OCI-LY3 (cell line): ENCODE data around the gene MACROD2.

ENCODE experiments used
- H2AFZ ChIP-seq: fragments of 200-600, 300-600 bp; shearing (Covaris generic); 2 replicates; pipeline ENCODE4 v1.6.0; 2014; ENCODE audit warnings: antibody characterized with exemption, low read depth, low read length
- H3K27ac ChIP-seq: fragments of 200-600, 300-600 bp; sonication (generic); 2 replicates; pipeline ENCODE4 v1.5.1; 2014; ENCODE audit warnings: mild to moderate bottlenecking, low read length, moderate library complexity, mixed read lengths
- H3K27me3 ChIP-seq: fragments of 200-600, 300-600 bp; sonication (generic); 2 replicates; pipeline ENCODE4 v1.6.1; 2014; ENCODE audit warnings: low read depth, low read length, mixed read lengths
- H3K36me3 ChIP-seq: fragments of 200-600, 300-600 bp; sonication (generic); replicated peaks from 2 replicates; pipeline ENCODE3; 2014; ENCODE audit warnings: low read depth, low read length, mixed read lengths
- H3K4me1 ChIP-seq: fragments of 300-600, 200-600 bp; sonication (generic); 2 replicates; pipeline ENCODE4 v1.6.1; 2014; ENCODE audit warnings: low read length, mixed read lengths
- H3K4me2 ChIP-seq: fragments of 200-600, 300-600 bp; sonication (generic); 2 replicates; pipeline ENCODE4 v1.6.1; 2014; ENCODE audit warnings: low read length, mixed read lengths
- H3K4me3 ChIP-seq: fragments of 300-600, 200-600 bp; sonication (generic); 2 replicates; pipeline ENCODE4 v1.5.1; 2014; ENCODE audit warnings: antibody characterized with exemption, mild to moderate bottlenecking, low read length, moderate library complexity
- H3K79me2 ChIP-seq: fragments of 300-600, 200-600 bp; shearing (Covaris generic); 2 replicates; pipeline ENCODE4 v1.6.1; 2014; ENCODE audit warnings: mild to moderate bottlenecking, low read length, mixed read lengths
- H3K9ac ChIP-seq: fragments of 300-600, 200-600 bp; shearing (Covaris generic); 2 replicates; pipeline ENCODE4 v1.6.0; 2014; ENCODE audit warnings: mild to moderate bottlenecking, low read length, moderate library complexity
- H3K9me3 ChIP-seq: fragments of 200-600, 300-600 bp; shearing (Covaris generic); 2 replicates; pipeline ENCODE4 v1.6.1; 2014; ENCODE audit warnings: low read length, mixed read lengths; ENCODE audit not compliant: insufficient read depth
- H4K20me1 ChIP-seq: fragments of 200-600, 300-600 bp; sonication (generic); 2 replicates; pipeline ENCODE4 v1.6.1; 2016; ENCODE audit warnings: low read length, mixed read lengths; ENCODE audit not compliant: insufficient read depth
- CTCF ChIP-seq: fragments of 200-600, 300-600 bp; sonication (generic); IDR thresholded peaks from 2 replicates; pipeline ENCODE4 v1.5.1; 2014; ENCODE audit warnings: antibody characterized with exemption, low read length, low read depth
- EZH2phosphoT487 ChIP-seq: fragments of 200-600 bp; shearing (Covaris generic); IDR thresholded peaks from 2 replicates; pipeline ENCODE4 v1.6.1; 2018; ENCODE audit warnings: antibody characterized with exemption, mixed run types, low read depth

The MACROD2 gene

GRCh38 chr20:15030826-15031225 lies 1035.5 kb downstream of the MACROD2 start:
- no peak overlapping the region for H3K4me3 ChIP-seq
- no peaks in the 10 kb centered on the region for H3K4me1 ChIP-seq
- H3K79me2 ChIP-seq = no peaks in the 10 kb centered on the region
- no peaks in the 10 kb centered on the region for H4K20me1 ChIP-seq
- TF ChIP-seq EZH2phosphoT487 (no peak), CTCF (no peak)
- H3K4me2 ChIP-seq = no peak overlapping the region
- H3K36me3 ChIP-seq = no peaks in the 10 kb centered on the region
- H3K27me3 ChIP-seq = no peaks in the 10 kb centered on the region
- no peaks in the 10 kb centered on the region for H3K9me3 ChIP-seq
- H2AFZ ChIP-seq = no peak overlapping the region
- no peak overlapping the region for H3K27ac ChIP-seq
- no peak overlapping the region for H3K9ac ChIP-seq

- H3K36me3 ChIP-seq = no peaks in the 10 kb centered on the region
- H4K20me1 ChIP-seq = no peaks in the 10 kb centered on the region
- no peak overlapping the region for H3K9ac ChIP-seq
- no peak overlapping the region for H3K27ac ChIP-seq
- H3K4me2 ChIP-seq = no peak overlapping the region
- H3K4me3 ChIP-seq = no peak overlapping the region
- no peaks in the 10 kb centered on the region for H3K9me3 ChIP-seq
- TF ChIP-seq CTCF = no peak
- no peak overlapping the region for H2AFZ ChIP-seq
- H3K79me2 ChIP-seq = no peaks in the 10 kb centered on the region
- H3K4me1 ChIP-seq = no peaks in the 10 kb centered on the region
- H3K27me3 ChIP-seq = no peaks in the 10 kb centered on the region
Measured at GRCh38 chr20:15031546-15032351, 1036.4 kb downstream of the MACROD2 start.

GRCh38 chr20:15032352-15032622 lies 1037.0 kb downstream of the MACROD2 start:
- no peak overlapping the region for H3K27ac ChIP-seq
- TF ChIP-seq CTCF (no peak), EZH2phosphoT487 (no peak)
- H3K9ac ChIP-seq = no peak overlapping the region
- no peaks in the 10 kb centered on the region for H3K4me1 ChIP-seq
- H3K36me3 ChIP-seq = no peaks in the 10 kb centered on the region
- H3K4me3 ChIP-seq = no peak overlapping the region
- H4K20me1 ChIP-seq = no peaks in the 10 kb centered on the region
- no peak overlapping the region for H2AFZ ChIP-seq
- no peaks in the 10 kb centered on the region for H3K9me3 ChIP-seq
- no peaks in the 10 kb centered on the region for H3K27me3 ChIP-seq
- H3K79me2 ChIP-seq = no peaks in the 10 kb centered on the region
- H3K4me2 ChIP-seq = no peak overlapping the region

- Histone ChIP-seq H3K4me2 (no peak overlapping the region), H3K27ac (no peak overlapping the region), H3K79me2 (no peaks in the 10 kb centered on the region), H3K4me3 (no peak overlapping the region), H3K27me3 (no peaks in the 10 kb centered on the region), H3K9me3 (no peaks in the 10 kb centered on the region), H3K4me1 (no peaks in the 10 kb centered on the region), H2AFZ (no peak overlapping the region), H4K20me1 (no peaks in the 10 kb centered on the region), H3K9ac (no peak overlapping the region), H3K36me3 (no peaks in the 10 kb centered on the region)
- TF ChIP-seq CTCF (no peak), EZH2phosphoT487 (no peak)
Measured at GRCh38 chr20:15033269-15033668, 1038.0 kb downstream of the MACROD2 start.
